ENCODE measurements around the gene BRD4.

BRD4 gene

GRCh38 chr19:15247107-15248014 is 85.0 kb downstream of the BRD4 start:
- DNase-seq, result no peak

GRCh38 chr19:15246198-15246481 is 86.2 kb downstream of the BRD4 start:
- DNase-seq, result no peak

GRCh38 chr19:15245370-15246197 is 86.8 kb downstream of the BRD4 start:
- DNase-seq, result no peak

GRCh38 chr19:15244808-15245207 is 87.5 kb downstream of the BRD4 start:
- no peak for DNase-seq

- no peak for DNase-seq
Measured at GRCh38 chr19:15244106-15244803, 88.1 kb downstream of the BRD4 start.

- no peak for DNase-seq
Measured at GRCh38 chr19:15243236-15243957, 88.9 kb downstream of the BRD4 start.

GRCh38 chr19:15241259-15241910 is 91.0 kb downstream of the BRD4 start:
- no peak for DNase-seq

- DNase-seq, result no peak
Measured at GRCh38 chr19:15240515-15240914, 91.8 kb downstream of the BRD4 start.

GRCh38 chr19:15239337-15239949 is 92.9 kb downstream of the BRD4 start:
- DNase-seq, result no peak

GRCh38 chr19:15238639-15239155 is 93.6 kb downstream of the BRD4 start:
- DNase-seq, result no peak

GRCh38 chr19:15237759-15238638 is 94.3 kb downstream of the BRD4 start:
- no peak for DNase-seq

GRCh38 chr19:15236886-15237285 is 95.5 kb downstream of the BRD4 start:
- DNase-seq, result no peak

- no peak for DNase-seq
Measured at GRCh38 chr19:15235781-15236180, 96.6 kb downstream of the BRD4 start.

- no peak for DNase-seq
Measured at GRCh38 chr19:15234431-15235130, 97.8 kb downstream of the BRD4 start.

- no peak for DNase-seq
Measured at GRCh38 chr19:15231271-15231670, 101.1 kb downstream of the BRD4 start.

GRCh38 chr19:15227261-15227660 is 105.1 kb downstream of the BRD4 start:
- DNase-seq, result no peak

- DNase-seq, result no peak
Measured at GRCh38 chr19:15225760-15226159, 106.6 kb downstream of the BRD4 start.

- DNase-seq, result no peak
Measured at GRCh38 chr19:15223649-15224361, 108.5 kb downstream of the BRD4 start.

Measured in stimulated activated naive CD4-positive, alpha-beta T cell (primary cell).